SK-N-SH treated with all-trans-retinoic acid at 6 μM for 48 hours (cell line): ENCODE data around the gene GPANK1.

Experiments
- ATAC-seq: fragments of 200-7000 bp; cut with Tn5 transposase; 3 replicates; pipeline ENCODE4 v1.9.1; 2020; ENCODE audit warnings: mild to moderate bottlenecking, moderate library complexity
- ARNTL ChIP-seq: fragments of 450-650 bp; formaldehyde crosslinking; IDR thresholded peaks from 2 replicates; pipeline ENCODE4 v1.5.0; 2020; ENCODE audit warnings: low read depth, mild to moderate bottlenecking, moderate library complexity, borderline replicate concordance
- BACH2 ChIP-seq: fragments of 250-450 bp; sonication (Bioruptor Pico); IDR thresholded peaks from 2 replicates; pipeline ENCODE4 v1.9.0; 2021; ENCODE audit warnings: mild to moderate bottlenecking, borderline replicate concordance
- CREB5 ChIP-seq: fragments of 250-450 bp; sonication (Bioruptor Pico); IDR thresholded peaks from 2 replicates; pipeline ENCODE4 v1.5.1; 2020; ENCODE audit warnings: low read depth, mild to moderate bottlenecking, moderate library complexity
- CSDC2 ChIP-seq: fragments of 250-450 bp; sonication (Bioruptor Pico); IDR thresholded peaks from 2 replicates; pipeline ENCODE4 v1.5.0; 2020; ENCODE audit warnings: mild to moderate bottlenecking, moderate library complexity
- CSRNP3 ChIP-seq: fragments of 250-450 bp; sonication (Bioruptor Pico); IDR thresholded peaks from 2 replicates; pipeline ENCODE4 v1.5.1; 2021; ENCODE audit warnings: mild to moderate bottlenecking, moderate library complexity
- ESRRG ChIP-seq: fragments of 250-450 bp; sonication (Bioruptor Pico); IDR thresholded peaks from 2 replicates; pipeline ENCODE4 v1.6.1; 2021; ENCODE audit warnings: mild to moderate bottlenecking
- GLIS3 ChIP-seq: fragments of 250-450 bp; sonication (Bioruptor Pico); IDR thresholded peaks from 2 replicates; pipeline ENCODE4 v1.5.0; 2020; ENCODE audit warnings: mild to moderate bottlenecking, moderate library complexity
- OSR1 ChIP-seq: fragments of 250-450 bp; sonication (Bioruptor Pico); IDR thresholded peaks from 2 replicates; pipeline ENCODE4 v1.8.0; 2022; ENCODE audit warnings: moderate library complexity, mild to moderate bottlenecking, inconsistent platforms
- POU6F1 ChIP-seq: fragments of 250-450 bp; sonication (Bioruptor Pico); IDR thresholded peaks from 2 replicates; pipeline ENCODE4 v1.8.0; 2021; ENCODE audit warnings: low read depth, mild to moderate bottlenecking, moderate library complexity, borderline replicate concordance
- RARB ChIP-seq: fragments of 250-450 bp; sonication (Bioruptor Pico); IDR thresholded peaks from 2 replicates; pipeline ENCODE4 v1.8.0; 2021; ENCODE audit warnings: mild to moderate bottlenecking, moderate library complexity
- TCF4 ChIP-seq: fragments of 250-450 bp; sonication (Bioruptor Pico); IDR thresholded peaks from 2 replicates; pipeline ENCODE4 v1.8.0; 2021; ENCODE audit warnings: mild to moderate bottlenecking, moderate library complexity, borderline replicate concordance
- TOX ChIP-seq: fragments of 250-450 bp; sonication (Bioruptor Pico); IDR thresholded peaks from 2 replicates; pipeline ENCODE4 v1.8.0; 2021; ENCODE audit warnings: mild to moderate bottlenecking, moderate library complexity, borderline replicate concordance
- TSHZ2 ChIP-seq: fragments of 250-450 bp; sonication (Bioruptor Pico); IDR thresholded peaks from 2 replicates; pipeline ENCODE4 v1.5.0; 2020; ENCODE audit warnings: mild to moderate bottlenecking, moderate library complexity
- ZC3H10 ChIP-seq: fragments of 250-450 bp; sonication (Bioruptor Pico); IDR thresholded peaks from 2 replicates; pipeline ENCODE4 v1.5.1; 2021; ENCODE audit warnings: mild to moderate bottlenecking, moderate library complexity
- ZFP3 ChIP-seq: fragments of 250-450 bp; sonication (Bioruptor Pico); IDR thresholded peaks from 2 replicates; pipeline ENCODE4 v1.5.0; 2020; ENCODE audit warnings: mild to moderate bottlenecking, moderate library complexity
- ZNF565 ChIP-seq: fragments of 450-650 bp; formaldehyde crosslinking; conservative IDR thresholded peaks from 2 replicates; pipeline ENCODE4 v1.5.0; 2020; ENCODE audit warnings: low read depth, mild to moderate bottlenecking, moderate library complexity
- ZNF70 ChIP-seq: fragments of 450-650 bp; formaldehyde crosslinking; IDR thresholded peaks from 2 replicates; pipeline ENCODE4 v1.5.0; 2020; ENCODE audit warnings: mild to moderate bottlenecking, moderate library complexity
- ZNF8 ChIP-seq: fragments of 450-650 bp; formaldehyde crosslinking; IDR thresholded peaks from 2 replicates; pipeline ENCODE4 v1.5.0; 2020; ENCODE audit warnings: mild to moderate bottlenecking, moderate library complexity

The GPANK1 gene

GRCh38 chr6:31634131-31634530 lies 30.7 kb downstream of the GPANK1 start (continued):
- TF ChIP-seq CSRNP3 (CRISPR knock-in tag): no peak

- TF ChIP-seq ESRRG (CRISPR knock-in tag) (no peak), CSRNP3 (CRISPR knock-in tag) (no peak), TCF4 (CRISPR knock-in tag) (no peak), CREB5 (CRISPR knock-in tag) (no peak), ZFP3 (CRISPR knock-in tag) (no peak), TSHZ2 (CRISPR knock-in tag) (no peak), TOX (no peak), CSDC2 (no peak), BACH2 (CRISPR knock-in tag) (no peak), ZNF70 (CRISPR knock-in tag) (no peak), ZNF565 (CRISPR knock-in tag) (no peak), GLIS3 (no peak), ZNF8 (no peak), ARNTL (CRISPR knock-in tag) (no peak)
- ATAC-seq: no peak
Measured at GRCh38 chr6:31633447-31633846, 31.4 kb downstream of the GPANK1 start.

- TF ChIP-seq ZFP3 (CRISPR knock-in tag) (no peak), ZC3H10 (CRISPR knock-in tag) (no peak), POU6F1 (no peak), GLIS3 (no peak), ARNTL (CRISPR knock-in tag) (no peak), ZNF70 (CRISPR knock-in tag) (no peak), TSHZ2 (CRISPR knock-in tag) (no peak), OSR1 (CRISPR knock-in tag) (no peak), RARB (no peak), TOX (no peak), TCF4 (CRISPR knock-in tag) (no peak), ZNF8 (no peak)
- TF ChIP-seq, all 23 proteins: peak for 0
- ATAC-seq: no peak
Measured at GRCh38 chr6:31632279-31632946, 32.4 kb downstream of the GPANK1 start.
